CD14-positive monocyte (primary cell): ENCODE measurements around the gene SH3BP5. TPM values are rescaled to one million over a fixed set of nuclear protein-coding genes. Genes with fewer than 3 reads are reported as not detected.

Source experiments
- DNase-seq, 3 donors: peaks; one replicate each; pipeline ENCODE4 v3.0.0-alpha.2; 2011 to 2022
- H2AFZ ChIP-seq: 2 replicates; pipeline ENCODE4 v1.6.0; 2012; ENCODE audit warnings: mild to moderate bottlenecking, low read depth, low read length, inconsistent platforms; ENCODE audit not compliant: insufficient read depth, poor library complexity, severe bottlenecking
- H3K27ac ChIP-seq, 2 donors: 1 replicate in 1 of 2; 2 replicates in 1 of 2; pipeline ENCODE4 v1.5.1; 2012 to 2013; ENCODE audit warnings: low read length in 2 of 2, control low read depth in 1 of 2, inconsistent platforms in 1 of 2, low read depth in 1 of 2, mild to moderate bottlenecking in 1 of 2
- H3K27me3 ChIP-seq, 2 donors: one replicate each; pipeline versions ENCODE4 v1.6.0 to v1.6.1; 2011 to 2013; ENCODE audit warnings: low read length in 2 of 2; ENCODE audit not compliant: control insufficient read depth in 2 of 2, insufficient read depth in 2 of 2
- H3K36me3 ChIP-seq, 2 donors: replicated peaks in 1 of 2; 1 replicate in 1 of 2; 2 replicates in 1 of 2; pipeline versions ENCODE4 v1.5.1 to v1.6.1; 2012 to 2013; ENCODE audit warnings: low read length in 2 of 2, control low read depth in 1 of 2, inconsistent platforms in 1 of 2, mild to moderate bottlenecking in 1 of 2; ENCODE audit not compliant: insufficient read depth in 2 of 2, control insufficient read depth in 1 of 2
- H3K4me1 ChIP-seq, 2 donors: 1 replicate in 1 of 2; 2 replicates in 1 of 2; pipeline versions ENCODE4 v1.5.1 to v1.6.1; 2012 to 2013; ENCODE audit warnings: low read length in 2 of 2, control low read depth in 1 of 2, inconsistent platforms in 1 of 2, mild to moderate bottlenecking in 1 of 2, moderate library complexity in 1 of 2; ENCODE audit not compliant: insufficient read depth in 2 of 2, control insufficient read depth in 1 of 2
- H3K4me2 ChIP-seq: replicated peaks from 2 replicates; pipeline ENCODE3; 2012; ENCODE audit warnings: low read length, moderate library complexity, mild to moderate bottlenecking; ENCODE audit not compliant: poor library complexity, severe bottlenecking; ENCODE audit errors: extremely low read depth
- H3K4me3 ChIP-seq, 3 experiments: fragments of 200-600 bp in 1 of 3; sonication (generic) in 1 of 3; replicated peaks in 1 of 3; 1 replicate in 2 of 3; 2 replicates in 1 of 3; pipeline ENCODE4 v1.5.1; 2011 to 2013; ENCODE audit warnings: low read length in 3 of 3, mild to moderate bottlenecking in 3 of 3, control low read depth in 2 of 3, low read depth in 2 of 3, inconsistent platforms in 1 of 3, moderate library complexity in 1 of 3
- H3K79me2 ChIP-seq: 2 replicates; pipeline ENCODE4 v1.6.0; 2012; ENCODE audit warnings: mild to moderate bottlenecking, control low read depth, inconsistent platforms, low read length, moderate library complexity; ENCODE audit not compliant: insufficient read depth
- H3K9ac ChIP-seq: 2 replicates; pipeline ENCODE4 v1.6.0; 2017; ENCODE audit warnings: low read length, mild to moderate bottlenecking; ENCODE audit not compliant: insufficient read depth, poor library complexity, severe bottlenecking
- H3K9me3 ChIP-seq, 2 donors: replicated peaks in 1 of 2; 1 replicate in 1 of 2; 2 replicates in 1 of 2; pipeline versions ENCODE4 v1.5.1 to v1.6.1; 2012 to 2013; ENCODE audit warnings: low read length in 2 of 2, control low read depth in 1 of 2; ENCODE audit not compliant: control insufficient read depth in 1 of 2, insufficient read depth in 1 of 2
- H4K20me1 ChIP-seq: 2 replicates; pipeline ENCODE4 v1.6.0; 2012; ENCODE audit warnings: mild to moderate bottlenecking, low read length, control low read depth, moderate library complexity; ENCODE audit not compliant: insufficient read depth
- H3K27ac Mint-ChIP-seq, 7 donors: one replicate each; pipeline ENCODE4 v1.8.0; 2020; ENCODE audit warnings: mild to moderate bottlenecking in 7 of 7, mixed read lengths in 7 of 7, moderate library complexity in 6 of 7, inconsistent platforms in 2 of 7
- H3K27me3 Mint-ChIP-seq, 3 donors: one replicate each; pipeline ENCODE4 v1.8.0; 2021 to 2022; ENCODE audit warnings: low read depth in 3 of 3, mild to moderate bottlenecking in 3 of 3, mixed read lengths in 3 of 3, moderate library complexity in 3 of 3, inconsistent platforms in 1 of 3
- H3K36me3 Mint-ChIP-seq, 2 donors: one replicate each; pipeline ENCODE4 v1.8.0; 2020; ENCODE audit warnings: mixed read lengths in 2 of 2, inconsistent platforms in 1 of 2, mild to moderate bottlenecking in 1 of 2
- H3K4me1 Mint-ChIP-seq: one replicate; pipeline ENCODE4 v1.8.0; 2020; ENCODE audit warnings: mild to moderate bottlenecking, mixed read lengths
- H3K4me3 Mint-ChIP-seq, 2 donors: one replicate each; pipeline ENCODE4 v1.8.0; 2020; ENCODE audit warnings: mild to moderate bottlenecking in 2 of 2, mixed read lengths in 2 of 2, moderate library complexity in 1 of 2
- H3K9me3 Mint-ChIP-seq, 7 donors: one replicate each; pipeline ENCODE4 v1.8.0; 2020 to 2022; ENCODE audit warnings: mixed read lengths in 7 of 7, mild to moderate bottlenecking in 6 of 7, moderate library complexity in 6 of 7, inconsistent platforms in 2 of 7
- CTCF ChIP-seq: fragments of 200-600 bp; IDR thresholded peaks from one replicate; pipeline ENCODE4 v1.8.0; 2022; ENCODE audit warnings: antibody characterized with exemption, mild to moderate bottlenecking
- WGBS: methylation state at CpG from one replicate; pipeline ENCODE4 v1.1.5; 2013; ENCODE audit warnings: missing lambda C conversion rate; ENCODE audit not compliant: insufficient coverage; 5-methylcytosine and 5-hydroxymethylcytosine counted together
- intact Hi-C, 2 donors: fragments of 100-400 bp; cut with micrococcal nuclease; formaldehyde crosslinking; loops; one replicate each; pipeline versions ENCODE4 v1.15.0 to v1.15.1; 2023
- polyA plus RNA-seq, 3 donors: library from polyadenylated mRNA; depleted of rRNA in 1 of 3; unstranded in 2 of 3; stranded (reverse) in 1 of 3; fragments of 300-500 nt in 2 of 3; fragments of >200 nt in 1 of 3; fragmentation: Illumina TruSeq in 2 of 3; gene quantifications; 1 replicate in 2 of 3; 2 replicates in 1 of 3; pipeline ENCODE4 v1.2.3, GENCODE V29; 2012 to 2021

The SH3BP5 gene
- polyA plus RNA-seq, 3 donors: 10.7 to 29.6 (median 22.8) TPM

- Histone ChIP-seq H3K4me3 (no peak overlapping the region), H2AFZ (no peak overlapping the region), H3K27me3 (no peaks in the 10 kb centered on the region), H3K9ac (no peak overlapping the region), H3K36me3 (no peaks in the 10 kb centered on the region), H3K27ac (peak overlapping the region; percentile 49 to 89), H3K4me2 (peak overlapping the region; percentile 8), H3K9me3 (no peaks in the 10 kb centered on the region), H3K4me1 (peaks cover 79% of the 10 kb centered on the region in 2 donors), H4K20me1 (no peaks in the 10 kb centered on the region), H3K79me2 (no peaks in the 10 kb centered on the region)
- no peak overlapping the region for H3K4me3 Mint-ChIP-seq
- H3K27ac Mint-ChIP-seq: peak overlapping the region; percentile 94 to 99 (median 97)
- H3K4me1 Mint-ChIP-seq: peaks cover 67% of the 10 kb centered on the region
- peak; percentile 88 to 92 (median 90) for DNase-seq
- intact Hi-C loops: no loop called here
- WGBS: no CpG with 5 or more reads among the region's 1 CpG
- H3K27me3 Mint-ChIP-seq: peaks cover 0 to 5% (median 0%) of the 10 kb centered on the region in 3 donors
- TF ChIP-seq CTCF: no peak
- no peaks in the 10 kb centered on the region for H3K36me3 Mint-ChIP-seq
- H3K9me3 Mint-ChIP-seq: peaks cover 2 to 7% (median 3%) of the 10 kb centered on the region in 7 donors
Measured at GRCh38 chr3:15342945-15343344, 10.6 kb upstream of the SH3BP5 start.

DNA sequence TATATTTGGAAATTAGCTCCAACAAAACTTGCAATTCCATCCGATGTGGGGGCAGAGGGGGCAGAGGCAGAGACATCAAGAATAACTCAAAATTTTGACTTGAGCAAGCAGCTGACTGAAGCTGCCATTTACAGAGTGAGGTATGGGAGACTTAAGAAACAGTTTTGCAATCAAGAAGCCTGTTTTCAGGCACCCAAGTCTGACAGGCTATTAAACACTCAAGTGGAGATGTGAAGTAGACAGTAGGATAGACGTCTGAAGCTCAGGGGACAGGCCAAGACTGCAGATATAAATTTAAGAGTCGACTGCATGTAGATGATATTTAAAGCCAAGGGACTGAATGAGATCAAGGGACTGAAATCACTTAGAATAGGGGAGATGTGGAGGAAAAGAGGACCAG, 9.9 kb upstream of the SH3BP5 start:
- Mint-ChIP-seq H3K4me1 (peaks cover 60% of the 10 kb centered on the region), H3K36me3 (no peaks in the 10 kb centered on the region), H3K27me3 (peaks cover 0 to 3% (median 0%) of the 10 kb centered on the region in 3 donors), H3K4me3 (no peak overlapping the region), H3K9me3 (peaks cover 2 to 7% (median 3%) of the 10 kb centered on the region in 7 donors), H3K27ac (peak overlapping the region; percentile 67 to 99 (median 96))
- peaks cover 72% of the 10 kb centered on the region in 2 donors for H3K4me1 ChIP-seq
- H2AFZ ChIP-seq: peak overlapping the region; percentile 17
- H3K9me3 ChIP-seq: no peaks in the 10 kb centered on the region
- H3K36me3 ChIP-seq: no peaks in the 10 kb centered on the region
- no peaks in the 10 kb centered on the region for H3K79me2 ChIP-seq
- H3K9ac ChIP-seq: no peak overlapping the region
- H3K27ac ChIP-seq: peak overlapping the region; percentile 58 to 89
- no peaks in the 10 kb centered on the region for H3K27me3 ChIP-seq
- DNase-seq: no peak
- TF ChIP-seq CTCF: no peak
- H4K20me1 ChIP-seq: no peaks in the 10 kb centered on the region
- 88% methylated on average over 3 of the region's 3 CpGs for WGBS
- no peak overlapping the region for H3K4me3 ChIP-seq
- no peak overlapping the region for H3K4me2 ChIP-seq
- intact Hi-C loops: no loop called here
